HL-60 (cell line): ENCODE measurements around the gene CEP162.

Experiments
- CTCF ChIP-seq: IDR thresholded peaks from one replicate; pipeline ENCODE4 v1.5.1; 2011; ENCODE audit warnings: low read length, control low read depth, inconsistent platforms; ENCODE audit not compliant: insufficient read depth
- POLR2AphosphoS5 ChIP-seq: IDR thresholded peaks from 2 replicates; pipeline ENCODE4 v1.6.1; 2012; ENCODE audit warnings: low read depth
- SPI1 ChIP-seq: IDR thresholded peaks from 2 replicates; pipeline ENCODE4 v1.6.1; 2012; ENCODE audit warnings: low read depth, mild to moderate bottlenecking, borderline replicate concordance

DNA sequence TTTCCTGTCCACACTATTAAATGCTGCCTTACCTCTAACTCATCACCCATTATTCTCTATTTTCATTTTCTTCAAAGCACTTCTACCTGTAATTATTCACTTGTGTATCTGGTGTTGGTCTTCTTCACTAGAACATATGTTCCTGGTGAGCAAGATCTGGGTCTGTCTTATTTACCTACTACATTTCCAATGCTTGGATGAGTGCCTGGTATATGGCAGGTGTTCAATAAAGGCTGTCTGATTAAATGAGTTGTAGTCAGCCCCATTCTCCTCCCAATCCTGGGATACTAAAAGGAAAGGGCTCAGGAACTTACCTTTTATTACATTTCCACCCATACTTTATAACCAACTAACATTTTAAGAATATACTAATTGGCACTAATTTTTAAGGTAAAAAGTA, 61.0 kb downstream of the CEP162 start:
- TF ChIP-seq CTCF (no peak), POLR2AphosphoS5 (no peak), SPI1 (no peak)
